Measurements from ENCODE around the gene NFATC4.
"Not testable (repeated sequence)": the region's sequence is repeated elsewhere in the genome, so short reads cannot be mapped to it uniquely, and the experiment has no call there.

The NFATC4 gene

GRCh38 chr14:24366721-24367513 is 1.1 kb upstream of the NFATC4 start:
- peak in 1 of 2 donors; percentile 20 for DNase-seq (ENCODE audit: extremely low read depth in 1 of 2, low read depth in 1 of 2)

- no peak for DNase-seq (ENCODE audit: extremely low read depth in 1 of 2, low read depth in 1 of 2)
Observed at GRCh38 chr14:24368212-24368561, 203 bp downstream of the NFATC4 start.

- no peak for DNase-seq (ENCODE audit: extremely low read depth in 1 of 2, low read depth in 1 of 2)
Observed at GRCh38 chr14:24368562-24369252, 723 bp downstream of the NFATC4 start.

- no peak for DNase-seq (ENCODE audit: extremely low read depth in 1 of 2, low read depth in 1 of 2)
Observed at GRCh38 chr14:24369463-24369862, 1.5 kb downstream of the NFATC4 start.

- no peak for DNase-seq (ENCODE audit: extremely low read depth in 1 of 2, low read depth in 1 of 2)
Observed at GRCh38 chr14:24369907-24370687, 2.1 kb downstream of the NFATC4 start.

GRCh38 chr14:24370748-24371147 is 2.8 kb downstream of the NFATC4 start:
- DNase-seq (ENCODE audit: extremely low read depth in 1 of 2, low read depth in 1 of 2): no peak

GRCh38 chr14:24371605-24372004 is 3.6 kb downstream of the NFATC4 start:
- not testable (repeated sequence) for DNase-seq (ENCODE audit: extremely low read depth in 1 of 2, low read depth in 1 of 2)

- no peak for DNase-seq (ENCODE audit: extremely low read depth in 1 of 2, low read depth in 1 of 2)
Observed at GRCh38 chr14:24372701-24373416, 4.9 kb downstream of the NFATC4 start.

- no peak for DNase-seq (ENCODE audit: extremely low read depth in 1 of 2, low read depth in 1 of 2)
Observed at GRCh38 chr14:24376448-24377070, 8.6 kb downstream of the NFATC4 start.

- no peak for DNase-seq (ENCODE audit: extremely low read depth in 1 of 2, low read depth in 1 of 2)
Observed at GRCh38 chr14:24377126-24377525, 9.1 kb downstream of the NFATC4 start.

- no peak for DNase-seq (ENCODE audit: extremely low read depth in 1 of 2, low read depth in 1 of 2)
Observed at GRCh38 chr14:24377657-24378056, 9.7 kb downstream of the NFATC4 start.

- no peak for DNase-seq (ENCODE audit: extremely low read depth in 1 of 2, low read depth in 1 of 2)
Observed at GRCh38 chr14:24378327-24378726, 10.3 kb downstream of the NFATC4 start.

GRCh38 chr14:24378981-24379906 is 11.3 kb downstream of the NFATC4 start:
- no peak for DNase-seq (ENCODE audit: extremely low read depth in 1 of 2, low read depth in 1 of 2)

GRCh38 chr14:24379907-24380730 is 12.1 kb downstream of the NFATC4 start:
- no peak for DNase-seq (ENCODE audit: extremely low read depth in 1 of 2, low read depth in 1 of 2)

- DNase-seq (ENCODE audit: extremely low read depth in 1 of 2, low read depth in 1 of 2): no peak
Observed at GRCh38 chr14:24381363-24382063, 13.5 kb downstream of the NFATC4 start.

- no peak for DNase-seq (ENCODE audit: extremely low read depth in 1 of 2, low read depth in 1 of 2)
Observed at GRCh38 chr14:24382064-24382371, 14.0 kb downstream of the NFATC4 start.

- DNase-seq (ENCODE audit: extremely low read depth in 1 of 2, low read depth in 1 of 2): no peak
Observed at GRCh38 chr14:24384169-24384568, 16.2 kb downstream of the NFATC4 start.

- no peak for DNase-seq (ENCODE audit: extremely low read depth in 1 of 2, low read depth in 1 of 2)
Observed at GRCh38 chr14:24385524-24385923, 17.5 kb downstream of the NFATC4 start.

Data from stimulated activated CD8-positive, alpha-beta memory T cell treated with anti-CD3 and anti-CD28 coated beads, Interleukin-7, amount 100 ng/mL, for 48 hours (primary cell).